ENCODE results near the gene NCOA1.
"Not testable (repeated sequence)": the region's sequence is repeated elsewhere in the genome, so short reads cannot be mapped to it uniquely, and the experiment has no call there.

NCOA1 gene

DNA sequence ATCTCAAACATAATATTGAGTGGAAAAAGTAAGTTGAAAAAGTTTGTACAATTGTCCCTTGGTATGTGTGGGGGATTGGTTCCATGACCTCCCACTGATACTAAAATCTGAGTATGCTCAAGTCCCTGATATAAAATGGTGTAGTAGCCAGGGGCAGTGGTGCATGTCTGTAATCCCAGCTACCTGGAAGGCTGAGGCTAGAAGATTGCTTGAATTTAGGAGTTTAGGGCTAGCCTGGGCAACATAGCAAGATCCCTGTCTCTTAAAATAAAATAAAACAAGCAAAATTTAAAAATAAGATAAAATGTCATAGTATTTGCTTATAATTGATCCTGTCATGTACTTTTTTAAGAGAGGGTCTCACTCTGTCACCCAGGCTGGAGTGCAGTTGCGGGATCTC, 180.2 kb downstream of the NCOA1 start:
- ChIA-PET CTCF (no interaction called here), POLR2A (no interaction called here)
- no peak for TF ChIP-seq SUZ12 (IDR thresholded peaks at IDR 0.05)
- DNase-seq (ENCODE audit: extremely low spot score), result no peak

DNA sequence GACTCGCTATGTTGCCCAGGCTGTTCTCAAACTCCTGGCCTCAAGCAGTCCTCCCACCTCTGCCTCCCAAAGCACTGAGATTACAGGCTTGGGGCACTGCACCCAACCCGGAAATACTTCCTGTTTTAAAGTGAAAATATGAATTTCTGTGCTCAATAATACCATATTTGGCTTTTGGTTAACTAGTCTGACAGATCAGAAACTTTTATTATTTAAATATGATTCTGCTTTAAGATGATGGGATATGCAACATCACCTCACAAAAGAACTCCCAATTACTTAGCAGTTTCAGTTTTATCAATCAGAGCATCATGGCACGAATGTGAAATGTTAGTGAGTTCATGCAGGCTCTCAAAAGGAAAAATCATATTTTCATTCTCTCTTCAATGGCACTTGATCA, 181.5 kb downstream of the NCOA1 start:
- DNase-seq (ENCODE audit: extremely low spot score), result no peak
- no peak for TF ChIP-seq FOXK2 (IDR thresholded peaks at IDR 0.05)
- no peak for TF ChIP-seq BHLHE40 (IDR thresholded peaks at IDR 0.05; ENCODE audit: borderline replicate concordance)
- TF ChIP-seq FOXM1 (IDR thresholded peaks at IDR 0.05; ENCODE audit: borderline replicate concordance), result no peak
- no peak for TF ChIP-seq ELF4 (IDR thresholded peaks at IDR 0.05)
- TF ChIP-seq ZNF384 (IDR thresholded peaks at IDR 0.05), result no peak
- TF ChIP-seq TARDBP (IDR thresholded peaks at IDR 0.05), result no peak
- TF ChIP-seq NFRKB (IDR thresholded peaks at IDR 0.05), result no peak
- TF ChIP-seq FOXA1 (IDR thresholded peaks at IDR 0.05), result no peak
- TF ChIP-seq, protein P1, sequence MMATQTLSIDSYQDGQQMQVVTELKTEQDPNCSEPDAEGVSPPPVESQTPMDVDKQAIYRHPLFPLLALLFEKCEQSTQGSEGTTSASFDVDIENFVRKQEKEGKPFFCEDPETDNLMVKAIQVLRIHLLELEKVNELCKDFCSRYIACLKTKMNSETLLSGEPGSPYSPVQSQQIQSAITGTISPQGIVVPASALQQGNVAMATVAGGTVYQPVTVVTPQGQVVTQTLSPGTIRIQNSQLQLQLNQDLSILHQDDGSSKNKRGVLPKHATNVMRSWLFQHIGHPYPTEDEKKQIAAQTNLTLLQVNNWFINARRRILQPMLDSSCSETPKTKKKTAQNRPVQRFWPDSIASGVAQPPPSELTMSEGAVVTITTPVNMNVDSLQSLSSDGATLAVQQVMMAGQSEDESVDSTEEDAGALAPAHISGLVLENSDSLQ (IDR thresholded peaks at IDR 0.05), result no peak
- TF ChIP-seq SUZ12 (IDR thresholded peaks at IDR 0.05), result no peak
- no peak for TF ChIP-seq L3MBTL2 (conservative IDR thresholded peaks at IDR 0.05)
- TF ChIP-seq HDGF (IDR thresholded peaks at IDR 0.05; ENCODE audit: borderline replicate concordance), result no peak
- TF ChIP-seq CTBP1 (IDR thresholded peaks at IDR 0.05; ENCODE audit: borderline replicate concordance), result no peak
- TF ChIP-seq SP1 (IDR thresholded peaks at IDR 0.05), result no peak
- TF ChIP-seq LEF1 (IDR thresholded peaks at IDR 0.05; ENCODE audit: borderline replicate concordance), result no peak
- no peak for TF ChIP-seq ARNT (IDR thresholded peaks at IDR 0.05)
- CTCF ChIA-PET, result no interaction called here
- POLR2A ChIA-PET, result no interaction called here

DNA sequence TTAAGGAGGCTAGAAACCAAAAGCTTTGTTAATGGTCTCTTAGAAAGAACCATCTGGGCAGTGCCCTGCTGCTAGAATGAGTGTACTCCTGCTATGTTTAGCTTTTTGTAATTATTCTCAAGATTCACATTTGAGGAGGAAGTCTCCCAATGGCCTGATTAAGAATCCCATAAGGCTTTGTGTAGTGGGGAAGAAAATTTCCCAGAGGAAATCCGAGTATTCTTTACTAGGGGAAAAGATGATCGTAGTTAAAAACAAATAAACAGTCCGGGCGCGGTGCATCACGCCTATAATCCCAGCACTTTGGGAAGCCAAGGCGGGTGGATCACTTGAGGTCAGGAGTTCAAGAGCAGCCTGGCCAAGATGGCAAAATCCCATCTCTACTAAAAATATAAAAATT, 184.3 kb downstream of the NCOA1 start:
- CTCF ChIA-PET, result no interaction called here
- POLR2A ChIA-PET, result no interaction called here
- no peak for DNase-seq (ENCODE audit: extremely low spot score)
- no peak for TF ChIP-seq NFRKB (IDR thresholded peaks at IDR 0.05)
- TF ChIP-seq TARDBP (IDR thresholded peaks at IDR 0.05), result no peak
- no peak for TF ChIP-seq ARNT (IDR thresholded peaks at IDR 0.05)
- no peak for TF ChIP-seq ELF4 (IDR thresholded peaks at IDR 0.05)
- no peak for TF ChIP-seq LEF1 (IDR thresholded peaks at IDR 0.05; ENCODE audit: borderline replicate concordance)
- no peak for TF ChIP-seq ZNF384 (IDR thresholded peaks at IDR 0.05)
- TF ChIP-seq L3MBTL2 (conservative IDR thresholded peaks at IDR 0.05), result no peak
- no peak for TF ChIP-seq HDGF (IDR thresholded peaks at IDR 0.05; ENCODE audit: borderline replicate concordance)

DNA sequence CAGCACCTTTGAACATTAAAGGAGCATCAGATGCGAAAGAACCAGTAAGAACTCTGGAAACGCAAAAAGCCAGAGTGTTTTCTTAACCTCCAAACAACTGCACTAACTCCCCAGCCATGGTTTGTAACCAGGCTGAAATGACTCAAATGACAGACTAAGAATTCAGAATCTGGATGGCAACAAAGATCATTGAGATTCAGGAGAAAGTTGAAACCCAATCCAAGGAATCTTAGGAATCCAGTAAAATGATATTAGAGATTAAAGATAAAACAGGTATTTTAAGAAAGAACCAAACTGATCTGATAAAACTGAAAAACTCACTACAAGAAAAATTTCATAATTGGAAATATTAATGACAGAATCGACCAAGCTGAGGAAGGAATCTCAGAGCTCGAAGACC, 185.4 kb downstream of the NCOA1 start:
- TF ChIP-seq ELF4 (IDR thresholded peaks at IDR 0.05) (no peak), ZNF384 (IDR thresholded peaks at IDR 0.05) (no peak), SUZ12 (IDR thresholded peaks at IDR 0.05) (no peak), CTBP1 (IDR thresholded peaks at IDR 0.05; ENCODE audit: borderline replicate concordance) (no peak), FOXK2 (IDR thresholded peaks at IDR 0.05) (no peak), FOXM1 (IDR thresholded peaks at IDR 0.05; ENCODE audit: borderline replicate concordance) (no peak), SP1 (IDR thresholded peaks at IDR 0.05) (no peak), L3MBTL2 (conservative IDR thresholded peaks at IDR 0.05) (no peak), NFRKB (IDR thresholded peaks at IDR 0.05) (no peak), HDGF (IDR thresholded peaks at IDR 0.05; ENCODE audit: borderline replicate concordance) (no peak)
- TF ChIP-seq, protein P1 (IDR thresholded peaks at IDR 0.05), result no peak
- POLR2A ChIA-PET, result no interaction called here
- no peak for DNase-seq (ENCODE audit: extremely low spot score)
- CTCF ChIA-PET, result no interaction called here

DNA sequence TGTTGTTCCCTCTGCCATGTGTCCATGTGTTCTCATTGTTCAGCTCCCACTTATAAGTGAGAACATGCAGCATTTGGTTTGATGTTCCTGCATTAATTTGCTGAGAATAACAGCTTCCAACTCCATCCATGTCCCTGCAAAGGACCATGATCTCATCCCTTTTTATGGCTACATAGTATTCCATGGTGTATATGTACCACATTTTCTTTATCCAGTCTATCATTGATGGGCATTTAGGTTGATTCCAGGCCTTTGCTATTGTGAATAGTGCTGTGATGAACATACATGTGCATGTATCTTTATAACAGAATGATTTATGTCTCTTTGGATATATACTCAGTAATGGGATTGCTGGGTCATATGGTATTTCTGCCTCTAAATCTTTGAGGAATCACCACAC, 187.0 kb downstream of the NCOA1 start:
- CTCF ChIA-PET; POLR2A ChIA-PET; DNase-seq (ENCODE audit: extremely low spot score): not testable (repeated sequence)

DNA sequence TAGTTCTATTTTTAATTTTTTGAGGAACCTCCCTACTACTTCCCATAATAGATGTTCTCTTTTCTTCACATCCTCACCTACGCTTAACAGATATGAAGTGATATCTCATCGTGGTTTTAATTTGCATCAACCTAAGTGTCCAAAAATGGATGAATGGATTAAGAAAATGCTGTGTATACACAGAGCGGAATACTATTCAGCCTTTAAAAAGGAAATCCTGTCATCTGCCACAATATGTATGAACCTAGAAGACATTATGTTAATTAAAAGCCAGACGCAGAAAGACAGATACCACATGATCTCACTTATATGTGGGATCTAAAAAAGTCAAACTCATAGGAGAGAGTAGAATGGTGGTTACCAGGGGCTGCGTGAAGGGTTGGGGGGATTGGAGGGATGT, 189.1 kb downstream of the NCOA1 start:
- ChIA-PET POLR2A (no interaction called here), CTCF (no interaction called here)
- no peak for DNase-seq (ENCODE audit: extremely low spot score)
- no peak for TF ChIP-seq FOXM1 (IDR thresholded peaks at IDR 0.05; ENCODE audit: borderline replicate concordance)
- TF ChIP-seq ELF4 (IDR thresholded peaks at IDR 0.05), result no peak
- no peak for TF ChIP-seq LEF1 (IDR thresholded peaks at IDR 0.05; ENCODE audit: borderline replicate concordance)
- no peak for TF ChIP-seq NFRKB (IDR thresholded peaks at IDR 0.05)
- TF ChIP-seq SUZ12 (IDR thresholded peaks at IDR 0.05), result no peak
- TF ChIP-seq FOXK2 (IDR thresholded peaks at IDR 0.05), result no peak
- TF ChIP-seq FOXA1 (IDR thresholded peaks at IDR 0.05), result no peak

DNA sequence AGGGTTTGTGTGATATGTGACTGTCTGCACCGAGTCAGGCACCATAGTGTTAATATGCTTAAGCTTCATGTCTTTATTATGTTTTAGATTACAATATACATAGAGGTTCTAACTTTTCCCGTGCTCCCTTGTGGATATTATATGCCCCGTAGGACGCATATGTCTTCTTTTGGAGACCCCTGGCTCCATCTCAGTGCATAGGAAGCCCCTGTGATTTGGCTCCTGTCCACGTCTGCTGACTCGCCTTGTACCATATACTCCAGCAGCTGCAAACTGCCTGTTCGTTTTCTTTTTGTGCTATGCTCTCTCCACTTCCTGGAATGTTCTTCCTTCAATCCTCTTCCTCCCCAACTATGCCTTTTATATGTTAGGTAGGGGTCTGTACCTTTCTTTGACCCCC, 191.2 kb downstream of the NCOA1 start:
- POLR2A ChIA-PET, result no interaction called here
- no peak for TF ChIP-seq L3MBTL2 (conservative IDR thresholded peaks at IDR 0.05)
- TF ChIP-seq ELF4 (IDR thresholded peaks at IDR 0.05), result no peak
- CTCF ChIA-PET, result interaction anchor here (0.6 kb wide), 1 partner anchor 189 kb away, joined by 4 read pairs; no protein-coding TSS in a partner anchor
- DNase-seq (ENCODE audit: extremely low spot score), result no peak

DNA sequence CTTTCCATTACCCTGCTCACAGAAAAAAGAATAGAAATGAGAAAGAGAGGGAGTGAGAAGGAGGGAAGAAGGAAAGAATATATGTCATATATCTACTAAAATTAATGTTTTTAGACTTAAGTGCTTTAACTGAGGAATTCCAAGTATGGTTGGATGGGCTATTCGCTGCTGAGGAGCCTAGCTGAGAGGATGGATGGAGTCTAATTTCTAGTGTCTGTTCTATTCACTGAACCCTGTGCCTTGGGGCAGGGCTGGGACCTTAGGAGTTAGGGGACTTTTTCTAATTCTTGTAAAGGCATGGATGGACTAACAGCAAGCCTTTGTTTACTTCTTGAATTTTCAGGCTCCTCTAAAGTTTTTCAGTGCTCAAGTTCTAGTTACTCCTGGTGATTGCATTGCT, 192.4 kb downstream of the NCOA1 start:
- ChIA-PET CTCF (interaction anchor here (1.0 kb wide), 1 partner anchor 287 kb away, joined by 3 read pairs; no protein-coding TSS in a partner anchor), POLR2A (no interaction called here)
- TF ChIP-seq LEF1 (IDR thresholded peaks at IDR 0.05; ENCODE audit: borderline replicate concordance) (no peak), TARDBP (IDR thresholded peaks at IDR 0.05) (no peak), HDGF (IDR thresholded peaks at IDR 0.05; ENCODE audit: borderline replicate concordance) (no peak)
- DNase-seq (ENCODE audit: extremely low spot score), result no peak

Measured in HEK293T (cell line).